ENCODE measurements around the gene ERC2. TPM values are rescaled to one million over a fixed set of nuclear protein-coding genes. Genes with fewer than 3 reads are reported as not detected.

The ERC2 gene
- total RNA-seq, 1 donor from 2014 or later, result 7.4 TPM

- Histone ChIP-seq H3K4me2 (ENCODE audit: low read length) (peak overlapping the region; percentile 97), H3K4me3 (ENCODE audit: insufficient read depth, low read depth, low read length) (no peak overlapping the region), H3K4me1 (ENCODE audit: insufficient read depth, low read length) (peaks cover 32% of the 10 kb centered on the region), H3K36me3 (ENCODE audit: insufficient read depth, low read length) (no peaks in the 10 kb centered on the region), H4K20me1 (ENCODE audit: insufficient read depth, low read length) (no peaks in the 10 kb centered on the region), H3K9me3 (ENCODE audit: insufficient read depth, low read depth, low read length) (no peaks in the 10 kb centered on the region), H3K27me3 (ENCODE audit: insufficient read depth, low read length) (no peaks in the 10 kb centered on the region), H3K9ac (ENCODE audit: low read length) (peak overlapping the region; percentile 0), H3K79me2 (ENCODE audit: insufficient read depth, low read length) (peaks cover 35% of the 10 kb centered on the region), H2AFZ (ENCODE audit: low read depth, low read length) (no peak overlapping the region), H3K27ac (ENCODE audit: low read depth, low read length) (no peak overlapping the region)
- FAIRE-seq, result no peak
- no peak for DNase-seq (ENCODE audit: low read depth)
- Mint-ChIP-seq H3K27me3 (ENCODE audit: low read depth, unreplicated experiment) (peaks cover 7% of the 10 kb centered on the region), H3K27ac (ENCODE audit: unreplicated experiment) (peak overlapping the region; percentile 47), H3K36me3 (ENCODE audit: low read depth, unreplicated experiment) (no peaks in the 10 kb centered on the region), H3K4me3 (ENCODE audit: unreplicated experiment) (no peak overlapping the region), H3K9me3 (ENCODE audit: unreplicated experiment) (no peaks in the 10 kb centered on the region), H3K4me1 (ENCODE audit: low read depth, unreplicated experiment) (peaks cover 15% of the 10 kb centered on the region)
- TF ChIP-seq CTCF (IDR thresholded peaks at IDR 0.05; ENCODE audit: insufficient read depth, low read depth, low read length), result no peak
- no peak for TF ChIP-seq EZH2 (IDR thresholded peaks at IDR 0.05; ENCODE audit: insufficient read depth, low read length)
Observed at GRCh38 chr3:55490276-55490913, 977.9 kb downstream of the ERC2 start.

GRCh38 chr3:55489798-55490132, 978.5 kb downstream of the ERC2 start:
- FAIRE-seq (no peak), DNase-seq (ENCODE audit: low read depth) (no peak)
- Mint-ChIP-seq H3K27me3 (ENCODE audit: low read depth, unreplicated experiment) (peaks cover 7% of the 10 kb centered on the region), H3K27ac (ENCODE audit: unreplicated experiment) (no peak overlapping the region), H3K4me3 (ENCODE audit: unreplicated experiment) (peak overlapping the region; percentile 75), H3K9me3 (ENCODE audit: unreplicated experiment) (no peaks in the 10 kb centered on the region), H3K4me1 (ENCODE audit: low read depth, unreplicated experiment) (peaks cover 15% of the 10 kb centered on the region), H3K36me3 (ENCODE audit: low read depth, unreplicated experiment) (no peaks in the 10 kb centered on the region)
- Histone ChIP-seq H3K27me3 (ENCODE audit: insufficient read depth, low read length) (no peaks in the 10 kb centered on the region), H4K20me1 (ENCODE audit: insufficient read depth, low read length) (no peaks in the 10 kb centered on the region), H3K4me3 (ENCODE audit: insufficient read depth, low read depth, low read length) (peak overlapping the region; percentile 87), H3K27ac (ENCODE audit: low read depth, low read length) (no peak overlapping the region), H3K4me1 (ENCODE audit: insufficient read depth, low read length) (peaks cover 33% of the 10 kb centered on the region), H3K4me2 (ENCODE audit: low read length) (peak overlapping the region; percentile 97), H3K9ac (ENCODE audit: low read length) (peak overlapping the region; percentile 99), H3K36me3 (ENCODE audit: insufficient read depth, low read length) (no peaks in the 10 kb centered on the region), H3K9me3 (ENCODE audit: insufficient read depth, low read depth, low read length) (no peaks in the 10 kb centered on the region), H2AFZ (ENCODE audit: low read depth, low read length) (peak overlapping the region; percentile 3), H3K79me2 (ENCODE audit: insufficient read depth, low read length) (peaks cover 41% of the 10 kb centered on the region)
- no peak for TF ChIP-seq CTCF (IDR thresholded peaks at IDR 0.05; ENCODE audit: insufficient read depth, low read depth, low read length)
- TF ChIP-seq EZH2 (IDR thresholded peaks at IDR 0.05; ENCODE audit: insufficient read depth, low read length), result no peak

DNA sequence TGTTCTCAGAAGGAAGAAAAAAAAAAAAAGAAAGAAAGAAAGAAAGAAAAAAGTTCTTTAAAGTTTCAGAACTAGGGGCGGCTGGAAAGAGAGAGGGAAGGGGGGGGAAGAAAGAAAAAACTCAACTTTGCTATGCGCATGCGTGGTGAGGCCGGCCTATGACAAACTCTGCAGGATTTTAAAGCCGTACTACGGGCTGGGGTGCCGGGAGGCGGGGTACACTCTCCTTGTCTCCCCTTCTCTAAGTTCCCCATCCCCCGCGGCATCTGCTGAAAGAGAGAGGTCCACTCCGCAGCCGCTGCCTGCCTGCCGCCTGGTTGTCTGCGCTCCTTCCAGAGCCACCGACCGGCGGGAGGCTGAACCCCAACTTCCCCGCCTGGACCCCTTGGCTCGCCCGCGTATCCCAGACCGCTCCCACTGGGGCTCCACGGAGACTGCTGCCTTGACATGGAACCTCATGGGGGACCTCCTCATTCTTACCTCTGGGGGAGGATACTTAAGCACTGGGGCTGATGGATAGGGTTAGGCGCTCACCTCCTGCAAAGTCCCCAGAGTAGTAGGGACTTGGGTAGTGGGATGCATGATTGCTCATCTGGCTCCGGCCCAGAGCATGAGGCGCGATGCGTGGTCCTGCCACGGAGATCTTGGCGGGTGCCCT, 979.7 kb downstream of the ERC2 start:
- Histone ChIP-seq H2AFZ (ENCODE audit: low read depth, low read length) (peak overlapping the region; percentile 61), H3K27ac (ENCODE audit: low read depth, low read length) (peak overlapping the region; percentile 97), H3K4me3 (ENCODE audit: insufficient read depth, low read depth, low read length) (peak overlapping the region; percentile 87), H3K4me2 (ENCODE audit: low read length) (peak overlapping the region; percentile 97), H4K20me1 (ENCODE audit: insufficient read depth, low read length) (no peaks in the 10 kb centered on the region), H3K9me3 (ENCODE audit: insufficient read depth, low read depth, low read length) (no peaks in the 10 kb centered on the region), H3K36me3 (ENCODE audit: insufficient read depth, low read length) (no peaks in the 10 kb centered on the region), H3K27me3 (ENCODE audit: insufficient read depth, low read length) (no peaks in the 10 kb centered on the region), H3K4me1 (ENCODE audit: insufficient read depth, low read length) (peaks cover 45% of the 10 kb centered on the region), H3K9ac (ENCODE audit: low read length) (peak overlapping the region; percentile 99), H3K79me2 (ENCODE audit: insufficient read depth, low read length) (peaks cover 53% of the 10 kb centered on the region)
- H3K27ac Mint-ChIP-seq (ENCODE audit: unreplicated experiment), result no peak overlapping the region
- no peaks in the 10 kb centered on the region for H3K36me3 Mint-ChIP-seq (ENCODE audit: low read depth, unreplicated experiment)
- H3K27me3 Mint-ChIP-seq (ENCODE audit: low read depth, unreplicated experiment), result peaks cover 7% of the 10 kb centered on the region
- FAIRE-seq, result no peak
- peak; percentile 75 for DNase-seq (ENCODE audit: low read depth)
- H3K4me3 Mint-ChIP-seq (ENCODE audit: unreplicated experiment), result peak overlapping the region; percentile 85
- peaks cover 15% of the 10 kb centered on the region for H3K4me1 Mint-ChIP-seq (ENCODE audit: low read depth, unreplicated experiment)
- no peaks in the 10 kb centered on the region for H3K9me3 Mint-ChIP-seq (ENCODE audit: unreplicated experiment)
- TF ChIP-seq EZH2 (IDR thresholded peaks at IDR 0.05; ENCODE audit: insufficient read depth, low read length) (no peak), CTCF (IDR thresholded peaks at IDR 0.05; ENCODE audit: insufficient read depth, low read depth, low read length) (no peak)

Measured in astrocyte (in vitro differentiated cells and primary cell).